ENCODE data around the gene MLLT10.

The MLLT10 gene

DNA sequence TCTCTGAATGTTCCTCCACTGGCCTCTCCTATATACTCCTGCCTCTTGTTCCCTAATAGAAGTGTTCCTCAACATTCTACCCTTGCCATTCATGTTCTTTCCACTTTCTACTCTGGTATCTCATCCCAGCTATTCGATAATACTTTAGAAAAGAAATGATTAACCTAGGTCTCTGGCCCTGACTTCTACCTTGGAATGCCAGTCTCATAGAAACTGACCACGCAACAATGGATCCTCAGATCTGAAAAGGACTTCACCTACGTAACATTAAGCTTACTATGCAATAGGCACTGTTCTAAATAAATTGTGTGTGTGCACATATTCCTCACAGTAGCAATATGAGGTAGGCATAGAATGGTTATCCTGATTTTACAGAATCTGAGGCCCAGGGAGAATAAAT lies 235.0 kb downstream of the MLLT10 start:
- no peak for DNase-seq (ENCODE audit: low spot score)

DNA sequence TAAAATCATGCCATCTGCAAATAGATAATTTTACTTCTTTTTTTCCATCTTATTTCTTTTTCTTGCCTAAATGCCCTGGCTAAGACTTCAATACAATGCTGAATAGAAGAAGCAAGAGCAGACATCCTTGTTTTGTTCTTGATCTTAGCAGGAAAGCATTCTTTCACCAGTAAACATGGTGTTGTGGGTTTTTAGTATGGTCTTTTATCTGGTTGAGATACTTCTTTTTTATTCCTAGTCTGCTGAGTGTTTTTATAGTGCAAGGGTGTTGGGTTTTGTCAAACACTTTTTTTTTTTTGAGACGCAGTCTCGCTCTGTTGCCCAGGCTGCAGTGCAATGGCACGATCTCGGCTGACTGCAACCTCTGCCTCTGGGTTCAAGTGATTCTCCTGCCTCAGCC lies 237.2 kb downstream of the MLLT10 start:
- no peak for DNase-seq (ENCODE audit: low spot score)

DNA sequence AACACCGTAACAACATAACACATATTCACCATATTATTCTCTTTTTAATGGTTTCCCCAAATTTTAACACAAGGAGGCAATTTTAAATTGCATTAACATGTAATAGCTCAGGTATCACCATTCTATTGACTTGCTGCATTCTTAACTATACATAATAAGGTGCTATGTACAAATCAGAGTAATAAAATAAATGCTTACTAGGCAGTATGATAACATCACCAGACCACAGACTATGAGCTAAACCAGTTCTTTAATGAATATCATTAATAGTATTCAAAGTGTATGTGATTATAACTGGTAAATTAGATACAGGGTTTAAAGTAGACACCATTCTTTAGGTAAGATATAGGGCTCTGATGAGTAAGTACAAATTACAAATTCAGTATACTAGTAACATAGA lies 242.9 kb downstream of the MLLT10 start:
- DNase-seq (ENCODE audit: low spot score) = no peak

DNA sequence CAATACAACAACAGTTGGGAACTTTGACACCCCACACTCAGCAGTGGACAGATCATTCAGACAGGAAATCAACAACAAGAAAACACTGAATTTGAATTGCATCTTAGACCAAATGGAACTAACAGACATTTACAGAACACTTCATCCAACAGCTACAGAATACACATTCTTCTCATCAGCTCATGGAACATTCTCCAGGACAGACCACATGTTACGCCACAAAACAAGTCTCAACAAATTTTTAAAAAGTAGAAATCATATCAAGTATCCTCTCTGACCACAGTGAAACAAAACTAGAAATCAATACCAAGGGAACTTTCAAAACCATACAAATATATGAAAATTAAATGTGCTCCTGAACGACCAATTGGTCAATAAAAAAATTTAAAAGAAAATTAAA lies 257.2 kb downstream of the MLLT10 start:
- no peak for DNase-seq (ENCODE audit: low spot score)
